ENCODE measurements around the gene CAMTA1. TPM values are rescaled to one million over a fixed set of nuclear protein-coding genes. Genes with fewer than 3 reads are reported as not detected.
"Not testable (repeated sequence)": the region's sequence is repeated elsewhere in the genome, so short reads cannot be mapped to it uniquely, and the experiment has no call there.

CAMTA1 gene
- total RNA-seq, 1 experiment from 2014 or later: 118 TPM

DNA sequence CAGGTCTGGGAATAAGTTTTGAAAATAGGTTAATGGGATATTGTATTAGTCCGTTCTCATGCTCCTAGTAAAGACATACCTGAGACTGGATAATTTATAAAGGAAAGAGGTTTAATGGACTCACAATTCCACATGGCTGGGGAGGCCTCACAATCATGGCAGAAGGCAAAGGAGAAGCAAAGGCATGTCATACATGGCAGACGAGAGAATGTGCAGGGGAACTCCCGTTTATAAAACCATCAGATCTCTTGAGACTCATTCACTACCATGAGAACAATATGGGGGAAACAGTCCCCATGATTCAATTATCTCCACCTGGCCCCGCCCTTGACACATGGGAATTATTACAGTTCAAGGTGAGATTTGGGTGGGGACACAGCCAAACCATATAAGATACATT is 60.5 kb downstream of the CAMTA1 start:
- H2AFZ ChIP-seq (ENCODE audit: low read length); DNase-seq; H3K27me3 ChIP-seq (ENCODE audit: low read length); H4K20me1 ChIP-seq (ENCODE audit: insufficient read depth, low read depth, low read length); H3K9ac ChIP-seq (ENCODE audit: low read length); H3K9me3 ChIP-seq (ENCODE audit: low read length); H3K27ac ChIP-seq (ENCODE audit: low read length); H3K4me3 ChIP-seq (ENCODE audit: low read length); H3K9me2 ChIP-seq (replicated peaks; ENCODE audit: insufficient read depth, low read length); H3K4me2 ChIP-seq (ENCODE audit: low read depth, low read length, poor library complexity, severe bottlenecking); H3K4me1 ChIP-seq (ENCODE audit: low read length); H3K36me3 ChIP-seq (ENCODE audit: insufficient read depth, low read length): not testable (repeated sequence)
- H3K79me2 ChIP-seq (ENCODE audit: low read length): peaks cover 86% of the 10 kb centered on the region

DNA sequence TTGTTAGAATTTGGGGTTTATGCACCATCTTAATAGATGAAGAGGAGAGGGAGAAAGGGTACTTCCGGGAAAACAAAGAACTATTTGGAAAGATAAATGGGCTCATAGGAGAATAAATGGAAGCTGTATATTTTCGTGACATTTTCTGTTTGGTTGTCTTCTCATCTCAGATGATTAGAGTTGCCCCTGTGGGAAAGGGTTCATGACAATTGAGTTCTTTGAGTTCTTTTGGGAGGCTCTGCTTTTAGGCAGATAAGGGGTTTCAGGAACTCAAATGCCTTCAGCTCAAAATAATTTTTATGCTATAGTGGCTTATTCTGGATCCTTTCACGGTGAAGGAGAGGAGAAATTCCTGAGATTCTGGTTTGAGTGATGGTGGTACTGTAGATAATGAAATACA is 63.6 kb downstream of the CAMTA1 start:
- peaks cover 23% of the 10 kb centered on the region for H3K36me3 ChIP-seq (ENCODE audit: insufficient read depth, low read length)
- DNase-seq: no peak
- H4K20me1 ChIP-seq (ENCODE audit: insufficient read depth, low read depth, low read length): no peaks in the 10 kb centered on the region; the same call in 1 of the 2 replicates
- no peak overlapping the region for H3K9ac ChIP-seq (ENCODE audit: low read length)
- no peak overlapping the region for H3K4me3 ChIP-seq (ENCODE audit: low read length)
- H2AFZ ChIP-seq (ENCODE audit: low read length): no peak overlapping the region
- no peak overlapping the region for H3K4me2 ChIP-seq (ENCODE audit: low read depth, low read length, poor library complexity, severe bottlenecking)
- H3K9me2 ChIP-seq (replicated peaks; ENCODE audit: insufficient read depth, low read length): no peaks in the 10 kb centered on the region
- H3K4me1 ChIP-seq (ENCODE audit: low read length): no peaks in the 10 kb centered on the region
- peaks cover 82% of the 10 kb centered on the region for H3K79me2 ChIP-seq (ENCODE audit: low read length)
- H3K27ac ChIP-seq (ENCODE audit: low read length): no peak overlapping the region
- no peaks in the 10 kb centered on the region; the same call in 1 of the 2 replicates for H3K9me3 ChIP-seq (ENCODE audit: low read length)
- no peaks in the 10 kb centered on the region for H3K27me3 ChIP-seq (ENCODE audit: low read length)

DNA sequence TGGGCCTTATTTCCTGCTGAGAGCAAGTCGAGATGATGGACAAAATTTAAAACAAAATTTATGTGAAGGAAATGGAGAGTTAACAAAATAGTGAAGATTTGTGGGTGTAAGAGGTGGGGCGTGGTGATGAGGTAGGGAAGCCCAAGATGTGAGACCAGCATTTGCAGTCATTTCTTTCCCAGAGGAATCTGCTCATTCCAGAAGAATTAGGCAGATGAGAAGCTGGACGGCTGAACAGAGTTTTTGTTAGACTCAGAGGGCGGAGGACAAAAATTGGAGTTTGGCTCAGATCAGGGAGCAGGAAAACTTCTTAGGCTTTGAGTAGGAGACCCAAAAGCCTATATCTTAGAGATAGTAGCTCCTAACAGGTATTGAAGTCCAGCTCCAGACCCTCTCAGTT is 65.3 kb downstream of the CAMTA1 start:
- Histone ChIP-seq H3K36me3 (ENCODE audit: insufficient read depth, low read length) (peaks cover 21% of the 10 kb centered on the region), H3K27me3 (ENCODE audit: low read length) (no peaks in the 10 kb centered on the region)

DNA sequence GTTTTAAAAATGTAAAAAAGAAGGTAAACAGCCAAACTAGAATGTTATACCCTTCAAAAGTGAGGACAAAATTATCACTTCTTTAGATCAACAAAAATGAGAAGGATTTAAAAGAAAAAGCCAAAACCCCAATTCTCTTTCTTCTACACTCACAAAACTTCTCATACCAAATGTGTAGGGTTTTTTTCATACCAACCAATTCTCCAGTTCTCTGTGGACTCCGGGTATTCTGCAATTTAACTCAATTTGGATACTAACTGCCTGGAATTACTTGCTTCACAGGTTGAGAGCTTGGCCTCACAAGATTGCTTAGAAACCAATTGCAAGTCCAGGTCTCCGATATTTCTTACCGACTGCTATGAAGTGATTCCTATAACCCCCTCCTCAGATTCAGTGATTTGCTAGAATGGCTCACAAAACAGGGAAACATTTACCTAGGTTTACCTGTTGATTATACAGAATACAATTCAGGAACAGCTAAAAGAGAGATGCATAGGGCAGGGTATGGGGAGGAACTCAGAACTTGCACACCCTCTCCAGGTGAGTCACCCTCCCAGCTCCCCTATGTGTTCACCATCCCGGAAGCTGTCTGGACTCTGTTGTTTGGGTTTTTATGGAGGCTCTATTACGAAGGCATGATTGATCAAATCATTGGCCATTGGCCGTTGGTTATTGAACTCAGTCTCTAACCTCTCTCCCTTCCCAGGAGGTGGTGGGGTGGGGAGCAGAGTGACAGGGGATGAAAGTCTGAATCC is 67.1 kb downstream of the CAMTA1 start:
- Histone ChIP-seq H3K9ac (ENCODE audit: low read length) (no peak overlapping the region), H3K9me3 (ENCODE audit: low read length) (no peaks in the 10 kb centered on the region; the same call in 1 of the 2 replicates)
- no peak for DNase-seq

More for the DNA sequence above, 65.3 kb downstream of the CAMTA1 start:
- Histone ChIP-seq H3K9me3 (ENCODE audit: low read length) (no peaks in the 10 kb centered on the region; the same call in 1 of the 2 replicates), H3K9ac (ENCODE audit: low read length) (no peak overlapping the region), H3K79me2 (ENCODE audit: low read length) (peaks cover 80% of the 10 kb centered on the region), H2AFZ (ENCODE audit: low read length) (no peak overlapping the region), H3K27ac (ENCODE audit: low read length) (no peak overlapping the region), H3K4me3 (ENCODE audit: low read length) (no peak overlapping the region), H3K4me2 (ENCODE audit: low read depth, low read length, poor library complexity, severe bottlenecking) (no peak overlapping the region), H3K4me1 (ENCODE audit: low read length) (no peaks in the 10 kb centered on the region), H3K9me2 (replicated peaks; ENCODE audit: insufficient read depth, low read length) (no peaks in the 10 kb centered on the region), H4K20me1 (ENCODE audit: insufficient read depth, low read depth, low read length) (no peaks in the 10 kb centered on the region; the same call in 1 of the 2 replicates)
- DNase-seq: no peak

DNA sequence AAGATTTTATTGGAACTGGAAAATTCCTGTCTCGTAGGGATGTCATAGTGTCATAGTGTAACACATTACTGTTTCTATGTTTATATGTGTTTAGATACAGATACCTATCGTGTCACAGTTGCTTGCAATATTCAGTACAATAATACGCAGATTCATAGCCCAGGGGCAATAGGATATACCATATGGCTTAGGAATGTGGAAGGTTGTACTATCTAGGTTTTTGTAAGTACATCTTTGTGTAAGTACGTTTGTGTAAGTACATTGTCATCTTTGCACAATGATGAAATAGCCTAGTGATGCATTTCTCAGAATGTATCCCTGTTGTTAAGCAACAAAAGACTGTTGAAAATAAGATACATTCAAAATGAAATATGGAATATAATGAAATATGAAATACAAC is 68.9 kb downstream of the CAMTA1 start:
- H2AFZ ChIP-seq (ENCODE audit: low read length): no peak overlapping the region
- H3K4me3 ChIP-seq (ENCODE audit: low read length): no peak overlapping the region
- no peaks in the 10 kb centered on the region for H3K9me2 ChIP-seq (replicated peaks; ENCODE audit: insufficient read depth, low read length)
- DNase-seq: no peak
- no peaks in the 10 kb centered on the region; the same call in 1 of the 2 replicates for H3K9me3 ChIP-seq (ENCODE audit: low read length)
- peaks cover 80% of the 10 kb centered on the region for H3K79me2 ChIP-seq (ENCODE audit: low read length)
- H3K4me2 ChIP-seq (ENCODE audit: low read depth, low read length, poor library complexity, severe bottlenecking): no peak overlapping the region
- H4K20me1 ChIP-seq (ENCODE audit: insufficient read depth, low read depth, low read length): peaks cover 2% of the 10 kb centered on the region; the same call in 1 of the 2 replicates
- no peak overlapping the region for H3K27ac ChIP-seq (ENCODE audit: low read length)
- H3K4me1 ChIP-seq (ENCODE audit: low read length): no peaks in the 10 kb centered on the region
- no peak overlapping the region for H3K9ac ChIP-seq (ENCODE audit: low read length)
- no peaks in the 10 kb centered on the region for H3K27me3 ChIP-seq (ENCODE audit: low read length)
- H3K36me3 ChIP-seq (ENCODE audit: insufficient read depth, low read length): peaks cover 21% of the 10 kb centered on the region

More for the DNA sequence above, 67.1 kb downstream of the CAMTA1 start:
- no peak overlapping the region for H3K27ac ChIP-seq (ENCODE audit: low read length)
- no peaks in the 10 kb centered on the region for H3K27me3 ChIP-seq (ENCODE audit: low read length)
- H3K4me3 ChIP-seq (ENCODE audit: low read length): no peak overlapping the region
- no peaks in the 10 kb centered on the region for H3K9me2 ChIP-seq (replicated peaks; ENCODE audit: insufficient read depth, low read length)
- H3K4me2 ChIP-seq (ENCODE audit: low read depth, low read length, poor library complexity, severe bottlenecking): no peak overlapping the region
- peaks cover 80% of the 10 kb centered on the region for H3K79me2 ChIP-seq (ENCODE audit: low read length)
- H3K4me1 ChIP-seq (ENCODE audit: low read length): no peaks in the 10 kb centered on the region
- H3K36me3 ChIP-seq (ENCODE audit: insufficient read depth, low read length): peaks cover 21% of the 10 kb centered on the region
- no peaks in the 10 kb centered on the region; the same call in 1 of the 2 replicates for H4K20me1 ChIP-seq (ENCODE audit: insufficient read depth, low read depth, low read length)
- no peak overlapping the region for H2AFZ ChIP-seq (ENCODE audit: low read length)

DNA sequence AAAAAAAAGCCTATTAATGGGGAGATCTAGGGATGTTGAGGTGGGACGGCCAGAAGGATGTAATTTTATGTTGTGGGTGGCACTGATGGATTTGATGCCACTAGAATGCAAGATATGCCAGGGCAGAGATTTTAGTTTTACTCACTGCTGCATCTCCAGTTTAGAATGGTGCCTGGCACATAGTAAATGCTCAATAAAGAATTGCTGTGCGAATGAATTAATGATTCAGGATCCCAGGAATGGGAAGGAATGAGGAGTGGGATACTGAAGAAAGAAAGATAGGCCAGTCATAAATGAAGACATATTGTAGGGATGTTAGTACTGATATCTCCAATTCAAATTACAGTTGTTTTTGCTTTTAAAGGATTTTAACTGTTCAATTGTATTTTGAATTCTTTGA is 72.6 kb downstream of the CAMTA1 start:
- Histone ChIP-seq H3K36me3 (ENCODE audit: insufficient read depth, low read length) (peaks cover 11% of the 10 kb centered on the region; the same call in 1 of the 2 replicates), H3K9me3 (ENCODE audit: low read length) (no peaks in the 10 kb centered on the region; the same call in 1 of the 2 replicates), H3K4me1 (ENCODE audit: low read length) (no peaks in the 10 kb centered on the region), H3K9me2 (replicated peaks; ENCODE audit: insufficient read depth, low read length) (no peaks in the 10 kb centered on the region), H2AFZ (ENCODE audit: low read length) (no peak overlapping the region), H3K27ac (ENCODE audit: low read length) (no peak overlapping the region), H3K9ac (ENCODE audit: low read length) (no peak overlapping the region), H4K20me1 (ENCODE audit: insufficient read depth, low read depth, low read length) (peaks cover 3% of the 10 kb centered on the region; the same call in 1 of the 2 replicates), H3K79me2 (ENCODE audit: low read length) (peaks cover 85% of the 10 kb centered on the region), H3K4me2 (ENCODE audit: low read depth, low read length, poor library complexity, severe bottlenecking) (no peak overlapping the region), H3K4me3 (ENCODE audit: low read length) (no peak overlapping the region), H3K27me3 (ENCODE audit: low read length) (no peaks in the 10 kb centered on the region)
- DNase-seq: no peak

DNA sequence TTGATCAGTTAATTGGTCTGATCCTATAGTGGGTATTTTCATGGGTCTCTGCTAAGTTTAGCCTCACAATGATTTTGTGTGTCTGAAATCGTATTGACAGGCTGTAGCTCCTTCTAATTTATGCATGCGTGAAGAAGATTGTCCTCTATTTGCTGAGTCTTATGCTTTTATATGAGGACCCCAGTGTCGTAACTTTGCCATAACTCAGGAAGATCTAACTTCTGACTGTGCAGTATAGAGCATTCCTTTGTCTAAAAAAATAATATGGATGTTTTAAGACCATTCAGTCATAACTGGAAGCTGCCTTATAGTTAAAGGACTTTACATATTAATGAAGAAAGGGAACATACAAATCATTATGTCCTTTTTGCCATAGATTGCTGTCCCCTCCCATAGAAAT is 73.3 kb downstream of the CAMTA1 start:
- Histone ChIP-seq H3K4me1 (ENCODE audit: low read length) (no peaks in the 10 kb centered on the region), H3K9me3 (ENCODE audit: low read length) (no peaks in the 10 kb centered on the region), H3K9ac (ENCODE audit: low read length) (no peak overlapping the region), H4K20me1 (ENCODE audit: insufficient read depth, low read depth, low read length) (peaks cover 3% of the 10 kb centered on the region; the same call in 1 of the 2 replicates), H3K36me3 (ENCODE audit: insufficient read depth, low read length) (peaks cover 5% of the 10 kb centered on the region; the same call in 1 of the 2 replicates), H3K27ac (ENCODE audit: low read length) (no peak overlapping the region), H3K27me3 (ENCODE audit: low read length) (no peaks in the 10 kb centered on the region), H3K4me3 (ENCODE audit: low read length) (no peak overlapping the region), H3K4me2 (ENCODE audit: low read depth, low read length, poor library complexity, severe bottlenecking) (no peak overlapping the region), H3K79me2 (ENCODE audit: low read length) (peaks cover 87% of the 10 kb centered on the region), H2AFZ (ENCODE audit: low read length) (no peak overlapping the region), H3K9me2 (replicated peaks; ENCODE audit: insufficient read depth, low read length) (no peaks in the 10 kb centered on the region)
- DNase-seq: no peak

DNA sequence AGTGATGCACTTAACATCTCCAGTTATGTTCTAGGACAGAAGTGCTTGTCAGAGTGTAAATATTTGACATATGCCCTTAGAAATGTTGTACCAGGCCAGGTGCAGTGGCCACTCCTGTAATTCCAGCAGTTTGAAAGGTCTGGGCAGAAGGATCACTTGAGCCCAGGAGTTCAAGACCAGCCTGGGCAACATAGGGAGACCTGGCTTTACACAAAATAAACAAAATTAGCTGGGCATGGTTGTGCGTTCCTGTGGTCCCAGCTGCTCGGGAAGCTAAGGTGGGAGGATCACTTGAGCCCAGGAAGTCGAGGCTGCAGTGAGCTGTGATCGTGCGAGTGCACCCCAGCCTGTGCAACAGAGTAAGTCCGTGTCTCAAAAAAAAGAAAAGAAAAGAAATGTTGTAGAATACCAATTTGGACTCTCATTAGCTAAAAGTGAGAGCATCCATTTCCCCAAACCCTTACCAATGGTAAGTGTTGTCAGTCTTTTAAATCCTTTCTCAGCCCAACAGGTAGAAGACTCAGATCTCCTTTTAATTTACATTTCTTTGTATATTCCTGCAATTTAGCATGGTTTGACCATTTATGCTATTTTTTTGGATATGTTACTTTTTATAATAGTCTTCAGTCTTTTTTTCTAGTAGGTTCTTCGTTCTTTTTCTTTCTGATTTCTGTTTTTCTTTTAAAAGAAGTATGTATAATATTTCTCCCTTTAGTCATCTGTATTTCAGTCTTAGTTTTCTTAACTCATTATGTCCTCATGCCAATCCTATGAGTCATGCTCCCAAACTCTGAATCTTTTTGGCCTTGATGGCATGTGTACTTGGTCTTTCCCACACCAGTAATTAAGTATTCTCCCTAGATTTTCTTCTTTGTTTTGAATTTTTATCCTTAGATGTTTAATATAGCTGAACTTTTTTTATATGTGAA is 74.4 kb downstream of the CAMTA1 start:
- Histone ChIP-seq H3K4me2 (ENCODE audit: low read depth, low read length, poor library complexity, severe bottlenecking) (no peak overlapping the region), H3K4me1 (ENCODE audit: low read length) (no peaks in the 10 kb centered on the region)

More for the DNA sequence above, 74.4 kb downstream of the CAMTA1 start:
- Histone ChIP-seq H3K79me2 (ENCODE audit: low read length) (peaks cover 89% of the 10 kb centered on the region), H3K36me3 (ENCODE audit: insufficient read depth, low read length) (no peaks in the 10 kb centered on the region), H3K4me3 (ENCODE audit: low read length) (no peak overlapping the region), H3K27ac (ENCODE audit: low read length) (no peak overlapping the region), H2AFZ (ENCODE audit: low read length) (no peak overlapping the region), H4K20me1 (ENCODE audit: insufficient read depth, low read depth, low read length) (peaks cover 3% of the 10 kb centered on the region; the same call in 1 of the 2 replicates), H3K27me3 (ENCODE audit: low read length) (no peaks in the 10 kb centered on the region), H3K9me3 (ENCODE audit: low read length) (no peaks in the 10 kb centered on the region), H3K9ac (ENCODE audit: low read length) (no peak overlapping the region), H3K9me2 (replicated peaks; ENCODE audit: insufficient read depth, low read length) (no peaks in the 10 kb centered on the region)
- no peak for DNase-seq
